GM12891 (cell line): ENCODE data around the gene DEGS1. TPM values are rescaled to one million over a fixed set of nuclear protein-coding genes. Genes with fewer than 3 reads are reported as not detected.

ENCODE experiments used
- DNase-seq: peaks from one replicate; pipeline ENCODE4 v3.0.0; 2011; ENCODE audit warnings: low spot score; ENCODE audit not compliant: insufficient read length
- FAIRE-seq: peaks from 2 replicates; lab custom pipeline; 2011; peaks lifted over from hg19 to GRCh38; lab: Jason Lieb, UNC
- PAX5 ChIP-seq: IDR thresholded peaks from 2 replicates; pipeline ENCODE4 v1.6.1; 2011; ENCODE audit warnings: low read length, moderate library complexity, mild to moderate bottlenecking; ENCODE audit not compliant: insufficient read depth, severe bottlenecking
- POLR2A ChIP-seq: IDR thresholded peaks from 2 replicates; pipeline ENCODE4 v1.6.1; 2011; ENCODE audit warnings: low read depth, low read length, control low read depth
- POLR2AphosphoS5 ChIP-seq: IDR thresholded peaks from 2 replicates; pipeline ENCODE4 v1.6.1; 2011; ENCODE audit warnings: low read depth, low read length, control low read depth
- POU2F2 ChIP-seq: IDR thresholded peaks from 2 replicates; pipeline ENCODE4 v1.6.1; 2011; ENCODE audit warnings: low read depth, mild to moderate bottlenecking, control low read depth, low read length, moderate library complexity
- SPI1 ChIP-seq: IDR thresholded peaks from 2 replicates; pipeline ENCODE4 v1.6.1; 2011; ENCODE audit warnings: low read depth, low read length, control low read depth
- TAF1 ChIP-seq: IDR thresholded peaks from 2 replicates; pipeline ENCODE4 v1.6.1; 2011; ENCODE audit warnings: low read depth, low read length, control low read depth
- polyA plus RNA-seq: library from polyadenylated mRNA; unstranded; fragments of >200 nt; gene quantifications from one replicate; pipeline ENCODE4 v1.2.1, GENCODE V29; 2012; ENCODE audit warnings: low read depth, missing spikeins, inconsistent platforms; ENCODE audit not compliant: missing spikeins

The DEGS1 gene
- polyA plus RNA-seq: 26.3 TPM

DNA sequence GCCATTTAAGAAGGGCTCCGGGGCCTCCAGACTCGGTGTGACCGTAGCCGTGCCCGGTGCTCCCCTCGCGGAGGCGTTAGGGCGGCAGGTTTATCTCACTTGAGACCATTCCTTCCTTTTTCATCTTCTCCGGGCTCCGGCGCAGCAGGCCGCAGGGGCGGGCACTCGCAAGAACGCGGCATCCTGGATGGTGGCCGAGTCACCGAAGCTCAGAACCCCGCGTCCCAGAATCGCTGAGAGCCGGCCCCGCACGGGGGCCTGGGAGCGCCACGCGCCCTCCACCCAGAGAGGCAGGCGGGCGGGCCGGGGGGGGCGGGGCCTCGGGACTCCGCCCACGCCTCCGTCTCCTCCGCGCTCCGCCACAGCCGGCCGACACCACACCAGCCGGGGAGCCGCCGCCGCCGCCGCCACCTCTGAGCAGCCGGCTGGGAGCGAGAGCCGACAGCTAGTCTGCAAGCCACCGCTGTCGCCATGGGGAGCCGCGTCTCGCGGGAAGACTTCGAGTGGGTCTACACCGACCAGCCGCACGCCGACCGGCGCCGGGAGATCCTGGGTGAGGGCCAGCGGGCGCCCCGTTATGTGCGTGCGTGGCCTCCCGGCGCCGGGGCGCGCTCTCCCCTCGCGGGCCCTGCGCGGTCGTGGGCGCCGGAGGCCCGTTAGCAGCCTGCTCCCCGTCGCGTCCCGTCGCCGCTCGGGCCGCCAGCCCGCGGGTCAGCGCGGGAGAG is at the start of gene DEGS1:
DEGS1 (plus strand) TSS at position 375 of the 725 bp plus-strand sequence; CDS start at position 472, 97 bp downstream.
- DNase-seq (peak; percentile 87), FAIRE-seq (no peak)
- TF ChIP-seq POLR2A: peak; percentile 83
- peak; percentile 74 for TF ChIP-seq POLR2AphosphoS5
- no peak; the same call in 1 of the 2 replicates for TF ChIP-seq TAF1

DNA sequence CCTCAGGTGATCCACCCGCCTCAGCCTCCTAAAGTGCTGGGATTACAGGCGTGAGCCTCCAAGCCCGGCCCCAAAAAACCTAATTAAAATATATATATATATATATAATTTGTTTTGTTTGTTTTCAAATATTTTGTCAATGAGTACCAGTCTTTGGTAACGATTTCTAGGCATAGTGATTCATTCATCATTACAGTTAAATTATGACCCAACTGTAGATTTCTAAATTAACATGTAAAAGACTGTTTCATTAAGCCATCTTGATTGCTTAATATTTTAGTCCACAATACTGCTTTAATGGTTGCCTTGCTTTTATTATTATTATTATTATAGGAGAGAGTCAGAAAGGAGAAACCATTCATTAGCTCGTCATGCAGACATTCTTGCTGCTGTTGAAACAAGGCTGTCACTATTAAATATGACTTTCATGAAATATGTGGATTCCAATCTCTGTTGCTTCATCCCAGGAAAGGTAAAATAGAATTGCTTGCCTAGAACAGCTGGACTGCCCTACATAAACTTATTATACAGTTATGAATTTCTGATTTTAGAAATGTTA is 49.2 kb upstream of the DEGS1 start:
- DNase-seq (no peak), FAIRE-seq (no peak)
- no peak for TF ChIP-seq POU2F2
- TF ChIP-seq TAF1: no peak
- TF ChIP-seq POLR2AphosphoS5: no peak
- no peak for TF ChIP-seq PAX5
- TF ChIP-seq SPI1: no peak
- no peak for TF ChIP-seq POLR2A

DNA sequence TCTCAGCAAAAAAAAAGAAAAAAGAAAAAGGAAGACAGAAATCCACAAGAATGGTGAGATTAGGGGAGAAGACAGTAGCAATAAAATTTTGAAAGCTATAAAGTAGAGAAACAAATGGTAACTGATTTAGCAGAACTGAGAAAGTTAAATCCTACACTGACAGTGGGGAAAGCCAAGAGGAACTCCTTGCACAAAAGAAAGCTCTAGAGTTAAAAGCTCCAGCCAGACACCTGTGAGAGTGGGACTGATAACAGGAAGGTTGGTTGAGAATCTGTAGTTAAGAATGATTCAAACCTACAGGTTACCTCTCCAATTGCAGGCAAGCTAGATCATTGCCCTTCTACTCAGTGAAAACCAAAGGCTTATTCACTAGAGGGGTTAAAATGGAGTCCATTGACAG is 45.5 kb upstream of the DEGS1 start:
- DNase-seq (no peak), FAIRE-seq (no peak)
- peak; percentile 50; the same call in 1 of the 2 replicates for TF ChIP-seq SPI1
- TF ChIP-seq POLR2AphosphoS5: no peak

- FAIRE-seq (no peak), DNase-seq (no peak)
- TF ChIP-seq POLR2AphosphoS5 (no peak), POLR2A (no peak), TAF1 (no peak), POU2F2 (no peak), PAX5 (no peak), SPI1 (no peak)
Measured at GRCh38 chr1:224138198-224138597, 44.8 kb upstream of the DEGS1 start.

DNA sequence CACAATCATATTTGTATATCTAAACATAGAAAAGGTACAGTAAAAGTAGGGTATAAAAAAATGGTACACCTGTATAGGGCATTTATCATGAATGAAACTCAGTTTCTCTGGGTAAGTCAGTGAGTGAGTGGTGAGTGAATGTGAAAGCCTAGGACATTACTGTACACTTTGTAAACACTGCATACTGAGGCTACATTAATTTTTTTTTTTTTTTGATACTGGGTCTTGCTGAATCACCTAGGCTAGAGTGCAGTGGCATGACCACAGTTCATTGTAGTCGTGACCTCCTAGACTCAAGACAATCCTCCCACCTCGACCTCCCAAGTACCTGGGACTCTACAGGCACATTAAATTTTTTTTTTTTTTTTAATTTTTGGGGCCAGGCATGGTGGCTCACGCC is 41.3 kb upstream of the DEGS1 start:
- FAIRE-seq: no peak
- TF ChIP-seq POLR2A (no peak), POU2F2 (no peak), POLR2AphosphoS5 (no peak), PAX5 (no peak), SPI1 (no peak), TAF1 (no peak)
- no peak for DNase-seq

DNA sequence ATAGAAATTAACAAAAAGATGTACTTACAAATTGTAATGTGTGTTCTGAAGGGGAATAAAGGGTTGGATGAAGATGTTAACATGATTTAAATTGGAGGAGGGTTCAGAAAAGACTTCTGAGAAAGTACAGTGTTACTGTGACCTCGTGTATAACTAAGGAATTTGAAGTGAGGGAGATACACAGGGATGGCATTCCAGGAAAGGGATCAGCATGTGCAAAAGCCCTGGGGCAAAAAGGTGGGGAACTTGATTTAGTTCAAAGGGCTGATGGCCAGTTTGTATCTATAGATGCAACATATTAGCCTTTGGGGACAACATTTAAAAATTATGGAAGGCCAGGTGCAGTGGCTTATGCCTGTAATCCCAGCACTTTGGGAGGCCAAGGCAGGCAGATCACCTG is 33.3 kb upstream of the DEGS1 start:
- FAIRE-seq (no peak), DNase-seq (no peak)
- TF ChIP-seq POLR2AphosphoS5: no peak
- no peak for TF ChIP-seq PAX5
- no peak for TF ChIP-seq TAF1
- no peak for TF ChIP-seq POLR2A
- TF ChIP-seq POU2F2: no peak
- TF ChIP-seq SPI1: no peak

GRCh38 chr1:224151117-224151516 is 31.9 kb upstream of the DEGS1 start:
- no peak for DNase-seq
- no peak for FAIRE-seq
- no peak for TF ChIP-seq TAF1
- no peak for TF ChIP-seq POU2F2
- no peak for TF ChIP-seq POLR2AphosphoS5
- TF ChIP-seq POLR2A: no peak
- TF ChIP-seq PAX5: no peak
- TF ChIP-seq SPI1: no peak

GRCh38 chr1:224157316-224157715 is 25.7 kb upstream of the DEGS1 start:
- TF ChIP-seq PAX5 (no peak), SPI1 (no peak), POU2F2 (no peak)
- no peak for FAIRE-seq
- no peak for DNase-seq

DNA sequence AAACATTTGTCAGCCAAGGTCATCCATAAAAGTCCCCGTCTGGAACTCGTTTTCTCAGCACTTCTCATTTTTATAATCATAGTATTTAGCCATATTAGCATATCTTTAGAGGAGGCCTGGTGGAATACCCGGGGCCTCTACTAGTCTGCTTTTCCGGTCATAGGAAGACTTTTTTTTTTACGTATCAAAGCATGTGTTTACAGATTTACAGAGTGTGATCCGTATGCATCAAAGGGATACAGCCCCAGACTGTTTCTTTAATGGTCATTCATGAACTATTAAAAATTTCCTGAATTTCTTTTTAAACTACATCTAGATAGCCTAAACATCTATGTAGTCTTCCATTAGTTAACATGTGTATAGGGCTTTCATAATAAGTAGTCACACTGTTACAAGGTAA is 23.5 kb upstream of the DEGS1 start:
- no peak for DNase-seq
- TF ChIP-seq POLR2AphosphoS5 (no peak), TAF1 (no peak), SPI1 (no peak), PAX5 (no peak), POLR2A (no peak), POU2F2 (no peak)
- FAIRE-seq: no peak

- FAIRE-seq (no peak), DNase-seq (no peak)
- TF ChIP-seq PAX5 (no peak), POU2F2 (no peak), TAF1 (no peak), POLR2A (no peak)
Measured at GRCh38 chr1:224160171-224160682, 22.8 kb upstream of the DEGS1 start.

DNA sequence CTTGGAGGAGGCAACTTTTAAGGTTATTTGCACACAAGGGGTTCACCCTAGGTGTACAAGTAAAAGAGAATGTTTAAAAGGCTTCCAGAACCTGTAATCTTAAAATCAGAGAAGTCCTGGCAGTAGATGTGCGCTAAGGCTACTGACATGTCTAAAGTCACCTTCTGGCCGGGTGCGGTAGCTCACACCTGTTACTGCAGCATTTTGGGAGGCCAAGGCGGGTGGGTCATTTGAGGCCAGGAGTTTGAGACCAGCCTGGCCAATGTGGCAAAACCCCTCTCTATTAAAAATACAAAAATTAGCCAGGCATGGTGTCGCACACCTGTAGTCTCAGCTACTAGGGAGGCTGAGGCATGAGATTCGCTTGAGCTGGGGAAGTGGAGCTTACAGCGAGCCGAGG is 20.3 kb upstream of the DEGS1 start:
- FAIRE-seq: no peak
- DNase-seq: no peak
- TF ChIP-seq POU2F2 (no peak), SPI1 (no peak), PAX5 (no peak), POLR2AphosphoS5 (no peak), POLR2A (no peak), TAF1 (no peak)
